ENCODE data around the gene SGPP1. TPM values are rescaled to one million over a fixed set of nuclear protein-coding genes. Genes with fewer than 3 reads are reported as not detected.

SGPP1 gene
- total RNA-seq, 1 donor from 2014 or later = 21.1 TPM

GRCh38 chr14:63677891-63678379 lies 49.9 kb downstream of the SGPP1 start:
- Histone ChIP-seq H3K27me3 (no peaks in the 10 kb centered on the region), H3K4me1 (peaks cover under 1% of the 10 kb centered on the region), H3K9me3 (no peaks in the 10 kb centered on the region), H3K4me3 (no peak overlapping the region), H3K36me3 (no peaks in the 10 kb centered on the region), H3K27ac (no peak overlapping the region)
- DNase-seq (ENCODE audit: extremely low spot score in 2 of 2) = no peak
- TF ChIP-seq CTCF (IDR thresholded peaks at IDR 0.05) = no peak
- TF ChIP-seq POLR2AphosphoS5 (IDR thresholded peaks at IDR 0.05; ENCODE audit: insufficient read depth in 1 of 2, low read depth in 1 of 2) = peak in 1 of 2 donors; percentile 85
- intact Hi-C loops (cut with DNase I) = no loop called here

GRCh38 chr14:63676615-63677014 lies 51.2 kb downstream of the SGPP1 start:
- intact Hi-C loops (cut with DNase I) = no loop called here
- TF ChIP-seq CTCF (IDR thresholded peaks at IDR 0.05) = no peak
- TF ChIP-seq POLR2AphosphoS5 (IDR thresholded peaks at IDR 0.05; ENCODE audit: insufficient read depth in 1 of 2, low read depth in 1 of 2) = no peak

GRCh38 chr14:63673886-63674497 lies 53.9 kb downstream of the SGPP1 start:
- no peaks in the 10 kb centered on the region for H3K27me3 ChIP-seq
- no peaks in the 10 kb centered on the region for H3K36me3 ChIP-seq
- DNase-seq (ENCODE audit: extremely low spot score in 2 of 2) = no peak
- H3K4me1 ChIP-seq = peaks cover 11% of the 10 kb centered on the region
- H3K27ac ChIP-seq = no peak overlapping the region
- no peak for TF ChIP-seq POLR2AphosphoS5 (IDR thresholded peaks at IDR 0.05; ENCODE audit: insufficient read depth in 1 of 2, low read depth in 1 of 2)
- TF ChIP-seq POLR2A (IDR thresholded peaks at IDR 0.05) = no peak
- no peak for TF ChIP-seq CTCF (IDR thresholded peaks at IDR 0.05)
- H3K9me3 ChIP-seq = no peaks in the 10 kb centered on the region
- intact Hi-C loops (cut with DNase I) = no loop called here
- no peak overlapping the region for H3K4me3 ChIP-seq

More at GRCh38 chr14:63676615-63677014, 51.2 kb downstream of the SGPP1 start:
- no peak for DNase-seq (ENCODE audit: extremely low spot score in 2 of 2)
- H3K4me1 ChIP-seq = peaks cover 11% of the 10 kb centered on the region
- no peaks in the 10 kb centered on the region for H3K27me3 ChIP-seq
- no peak overlapping the region for H3K4me3 ChIP-seq
- no peak overlapping the region for H3K27ac ChIP-seq
- H3K9me3 ChIP-seq = no peaks in the 10 kb centered on the region
- H3K36me3 ChIP-seq = no peaks in the 10 kb centered on the region

GRCh38 chr14:63673255-63673654 lies 54.6 kb downstream of the SGPP1 start:
- no peak for DNase-seq (ENCODE audit: extremely low spot score in 2 of 2)
- Histone ChIP-seq H3K27ac (no peak overlapping the region), H3K4me3 (no peak overlapping the region), H3K36me3 (no peaks in the 10 kb centered on the region), H3K9me3 (no peaks in the 10 kb centered on the region), H3K4me1 (peaks cover 11% of the 10 kb centered on the region), H3K27me3 (no peaks in the 10 kb centered on the region)
- TF ChIP-seq CTCF (IDR thresholded peaks at IDR 0.05) (no peak), POLR2A (IDR thresholded peaks at IDR 0.05) (no peak), POLR2AphosphoS5 (IDR thresholded peaks at IDR 0.05; ENCODE audit: insufficient read depth in 1 of 2, low read depth in 1 of 2) (no peak)
- intact Hi-C loops (cut with DNase I) = no loop called here

- DNase-seq (ENCODE audit: extremely low spot score in 2 of 2) = no peak
- H3K27me3 ChIP-seq = no peaks in the 10 kb centered on the region
- TF ChIP-seq POLR2A (IDR thresholded peaks at IDR 0.05) (no peak), CTCF (IDR thresholded peaks at IDR 0.05) (no peak)
- H3K4me1 ChIP-seq = peaks cover 11% of the 10 kb centered on the region
- no peak overlapping the region for H3K4me3 ChIP-seq
- no peaks in the 10 kb centered on the region for H3K9me3 ChIP-seq
- H3K36me3 ChIP-seq = no peaks in the 10 kb centered on the region
- no peak overlapping the region for H3K27ac ChIP-seq
- intact Hi-C loops (cut with DNase I) = no loop called here
These were observed 55.3 kb downstream of the SGPP1 start for GRCh38 chr14:63672417-63673180.
